Suprapubic skin (tissue), 4 donors: ENCODE measurements around the gene SUSD4. TPM values are rescaled to one million over a fixed set of nuclear protein-coding genes. Genes with fewer than 3 reads are reported as not detected.

ENCODE experiments used
- DNase-seq, 2 donors: peaks; one replicate each; pipeline ENCODE4 v3.0.0-alpha.2; 2019; ENCODE audit warnings: low spot score in 2 of 2
- H3K27ac ChIP-seq: fragments of 200-600 bp; sonication (generic); one replicate; pipeline ENCODE4 v1.5.1; 2019
- H3K27me3 ChIP-seq: fragments of 200-600 bp; sonication (generic); one replicate; pipeline ENCODE4 v1.5.1; 2019
- H3K36me3 ChIP-seq: fragments of 200-600 bp; sonication (generic); one replicate; pipeline ENCODE4 v1.5.1; 2019
- H3K4me1 ChIP-seq: fragments of 200-600 bp; sonication (generic); one replicate; pipeline ENCODE4 v1.5.1; 2019
- H3K4me3 ChIP-seq: fragments of 200-600 bp; sonication (generic); one replicate; pipeline ENCODE4 v1.5.1; 2019; ENCODE audit warnings: mild to moderate bottlenecking
- H3K9me3 ChIP-seq: fragments of 200-600 bp; sonication (generic); one replicate; pipeline ENCODE4 v1.5.1; 2019
- EP300 ChIP-seq: sonication (generic); formaldehyde crosslinking; IDR thresholded peaks from one replicate; pipeline ENCODE4 v1.6.1; 2017; ENCODE audit warnings: antibody characterized with exemption
- POLR2A ChIP-seq, 2 donors: fragments of 450-650 bp; IDR thresholded peaks; one replicate each; pipeline ENCODE4 v1.6.1; 2017; ENCODE audit warnings: antibody characterized with exemption in 2 of 2, mild to moderate bottlenecking in 2 of 2, moderate library complexity in 2 of 2
- POLR2AphosphoS5 ChIP-seq, 3 donors: sonication (generic); formaldehyde crosslinking; IDR thresholded peaks; one replicate each; pipeline ENCODE4 v1.6.1; 2017; ENCODE audit warnings: antibody characterized with exemption in 3 of 3
- WGBS: methylation state at CpG from one replicate; pipeline ENCODE4 v1.1.5; 2018; 5-methylcytosine and 5-hydroxymethylcytosine counted together
- total RNA-seq, 4 donors: library from RNA; depleted of rRNA; stranded (reverse); fragments of >200 nt; gene quantifications; one replicate each; pipeline ENCODE4 v1.1.0, GENCODE V29; 2016
- TF ChIP-seq, protein P1 (sequence below), 2 donors: fragments of 200-600 bp in 1 of 2; fragments of 450-650 bp in 1 of 2; sonication (generic) in 1 of 2; IDR thresholded peaks; one replicate each; pipeline ENCODE4 v1.5.1; 2016 to 2019; ENCODE audit warnings: antibody characterized with exemption in 2 of 2, mild to moderate bottlenecking in 1 of 2, moderate library complexity in 1 of 2

The SUSD4 gene
- total RNA-seq, 4 donors from 2014 or later, result 3.3 to 11.3 (median 6.7) TPM

DNA sequence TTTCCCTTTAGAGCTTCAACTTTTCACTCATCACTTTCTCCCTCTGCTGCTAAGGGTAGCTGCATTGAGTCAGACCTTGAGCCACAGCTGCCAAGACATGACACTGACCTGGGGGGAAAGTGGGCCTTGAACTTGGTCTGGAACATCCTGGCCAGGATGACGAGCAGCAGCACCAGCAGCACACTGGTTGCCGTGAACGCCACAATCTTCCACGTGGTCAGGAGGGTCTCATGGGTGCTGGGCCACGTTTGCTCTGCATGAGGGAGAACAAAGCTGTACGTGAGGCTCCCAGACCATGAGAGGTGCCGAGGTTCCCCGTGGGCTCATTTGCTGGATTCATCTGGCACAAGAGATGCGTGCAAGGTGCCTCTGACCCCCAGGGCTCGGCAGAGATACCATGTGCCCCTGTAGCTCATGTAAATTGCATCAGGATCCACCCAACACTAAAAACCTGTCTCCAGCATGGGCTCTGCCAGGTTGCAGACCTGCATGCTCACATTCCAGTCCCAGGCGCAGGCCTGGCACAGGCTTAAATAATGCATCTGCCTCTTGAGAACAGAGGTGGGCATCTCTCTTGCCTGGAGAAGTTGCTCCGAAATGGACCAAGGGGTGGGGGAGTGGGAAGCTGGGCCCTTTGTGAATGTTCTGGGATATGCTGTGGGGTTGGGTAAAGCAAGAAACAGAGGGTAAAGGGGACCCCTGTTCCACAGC lies 136.3 kb downstream of the SUSD4 start:
- no peaks in the 10 kb centered on the region for H3K27me3 ChIP-seq
- no peak overlapping the region for H3K4me3 ChIP-seq
- peaks cover 3% of the 10 kb centered on the region for H3K4me1 ChIP-seq
- TF ChIP-seq EP300, result no peak
- no peak for TF ChIP-seq POLR2AphosphoS5 (IDR thresholded peaks at IDR 0.05)
- TF ChIP-seq, protein P1, sequence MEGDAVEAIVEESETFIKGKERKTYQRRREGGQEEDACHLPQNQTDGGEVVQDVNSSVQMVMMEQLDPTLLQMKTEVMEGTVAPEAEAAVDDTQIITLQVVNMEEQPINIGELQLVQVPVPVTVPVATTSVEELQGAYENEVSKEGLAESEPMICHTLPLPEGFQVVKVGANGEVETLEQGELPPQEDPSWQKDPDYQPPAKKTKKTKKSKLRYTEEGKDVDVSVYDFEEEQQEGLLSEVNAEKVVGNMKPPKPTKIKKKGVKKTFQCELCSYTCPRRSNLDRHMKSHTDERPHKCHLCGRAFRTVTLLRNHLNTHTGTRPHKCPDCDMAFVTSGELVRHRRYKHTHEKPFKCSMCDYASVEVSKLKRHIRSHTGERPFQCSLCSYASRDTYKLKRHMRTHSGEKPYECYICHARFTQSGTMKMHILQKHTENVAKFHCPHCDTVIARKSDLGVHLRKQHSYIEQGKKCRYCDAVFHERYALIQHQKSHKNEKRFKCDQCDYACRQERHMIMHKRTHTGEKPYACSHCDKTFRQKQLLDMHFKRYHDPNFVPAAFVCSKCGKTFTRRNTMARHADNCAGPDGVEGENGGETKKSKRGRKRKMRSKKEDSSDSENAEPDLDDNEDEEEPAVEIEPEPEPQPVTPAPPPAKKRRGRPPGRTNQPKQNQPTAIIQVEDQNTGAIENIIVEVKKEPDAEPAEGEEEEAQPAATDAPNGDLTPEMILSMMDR (IDR thresholded peaks at IDR 0.05), result no peak
- TF ChIP-seq POLR2A (IDR thresholded peaks at IDR 0.05), result no peak
- DNase-seq, result peak in 1 of 2 donors; percentile 29
- H3K9me3 ChIP-seq, result no peaks in the 10 kb centered on the region
- H3K36me3 ChIP-seq, result no peaks in the 10 kb centered on the region
- H3K27ac ChIP-seq, result no peak overlapping the region
- WGBS, result 83% methylated on average over 9 of the region's 12 CpGs

DNA sequence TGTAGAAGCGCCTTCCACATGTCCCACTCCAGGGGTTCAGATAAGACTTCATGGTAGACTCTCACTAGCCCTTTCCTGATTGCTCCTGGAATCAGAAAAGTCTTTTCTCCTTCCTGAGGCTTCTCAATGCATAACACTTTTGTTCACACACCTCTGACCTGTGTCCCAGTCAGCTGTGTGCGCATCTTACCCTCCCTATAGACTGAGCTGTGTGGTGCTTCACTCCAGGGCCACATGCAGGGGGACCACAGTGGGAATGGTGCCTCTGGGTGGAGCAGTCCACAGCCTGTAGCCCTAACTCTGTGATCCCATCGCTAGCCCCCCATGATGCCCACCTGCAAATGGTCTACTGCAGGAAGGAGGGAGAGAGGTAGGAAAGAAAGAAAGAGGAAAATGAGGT lies 136.9 kb downstream of the SUSD4 start:
- TF ChIP-seq, protein P1 (IDR thresholded peaks at IDR 0.05), result no peak
- no peak for TF ChIP-seq EP300
- TF ChIP-seq POLR2AphosphoS5 (IDR thresholded peaks at IDR 0.05), result no peak
- TF ChIP-seq POLR2A (IDR thresholded peaks at IDR 0.05), result no peak
- no peaks in the 10 kb centered on the region for H3K27me3 ChIP-seq
- H3K4me1 ChIP-seq, result peaks cover 3% of the 10 kb centered on the region
- H3K4me3 ChIP-seq, result no peak overlapping the region
- H3K27ac ChIP-seq, result no peak overlapping the region
- H3K9me3 ChIP-seq, result no peaks in the 10 kb centered on the region
- 100% methylated on average over 3 of the region's 3 CpGs for WGBS
- peak in 1 of 2 donors; percentile 20 for DNase-seq
- H3K36me3 ChIP-seq, result no peaks in the 10 kb centered on the region

DNA sequence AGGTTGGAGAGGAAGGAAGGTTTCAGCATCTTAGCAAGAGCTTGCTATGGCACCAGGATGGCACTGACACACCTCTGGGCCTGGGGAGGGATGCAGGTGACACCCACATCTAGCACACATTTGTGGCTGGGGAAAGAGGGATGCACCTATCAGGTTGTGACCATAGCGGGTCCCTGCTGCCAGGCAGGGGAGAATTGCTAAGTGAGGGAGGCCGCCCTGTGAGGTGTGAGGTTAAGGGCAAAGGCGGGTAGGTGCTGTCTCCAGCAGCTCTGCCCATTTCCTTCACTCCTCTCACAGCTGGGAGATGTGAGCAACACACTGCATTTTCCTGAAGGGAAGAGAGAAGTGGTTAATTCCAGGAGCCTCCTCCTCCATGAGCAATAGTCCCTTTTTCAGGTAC lies 137.7 kb downstream of the SUSD4 start:
- Histone ChIP-seq H3K4me3 (no peak overlapping the region), H3K27me3 (no peaks in the 10 kb centered on the region), H3K9me3 (no peaks in the 10 kb centered on the region), H3K27ac (no peak overlapping the region), H3K36me3 (no peaks in the 10 kb centered on the region), H3K4me1 (peaks cover 3% of the 10 kb centered on the region)
- DNase-seq, result peak in 1 of 2 donors; percentile 50
- WGBS, result 94% methylated on average over 3 of the region's 3 CpGs
- TF ChIP-seq, protein P1 (IDR thresholded peaks at IDR 0.05), result no peak
- TF ChIP-seq POLR2A (IDR thresholded peaks at IDR 0.05), result no peak
- TF ChIP-seq POLR2AphosphoS5 (IDR thresholded peaks at IDR 0.05), result no peak
- TF ChIP-seq EP300, result no peak

DNA sequence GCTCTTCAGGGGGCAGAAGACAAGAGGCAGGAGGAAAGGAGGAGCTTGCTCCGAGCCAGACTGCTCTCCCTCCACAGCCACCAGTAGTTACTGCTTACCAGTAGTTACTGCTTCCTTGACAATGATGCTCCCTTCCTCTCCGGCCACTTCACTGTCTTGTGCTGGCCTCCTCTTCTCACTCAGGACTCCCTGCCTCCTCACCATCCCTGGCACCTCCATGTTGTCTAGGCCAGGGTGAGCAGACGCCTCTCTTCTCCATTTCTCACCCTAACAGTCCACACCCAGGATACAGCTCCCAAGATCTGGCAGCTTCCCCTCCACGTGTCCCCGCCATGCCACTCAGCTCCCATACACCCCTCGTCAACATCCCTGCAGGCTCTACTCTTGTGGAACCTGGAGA lies 138.5 kb downstream of the SUSD4 start:
- Histone ChIP-seq H3K27ac (no peak overlapping the region), H3K27me3 (no peaks in the 10 kb centered on the region), H3K4me3 (no peak overlapping the region), H3K9me3 (no peaks in the 10 kb centered on the region), H3K36me3 (no peaks in the 10 kb centered on the region), H3K4me1 (peaks cover 3% of the 10 kb centered on the region)
- DNase-seq, result peak in 1 of 2 donors; percentile 16
- WGBS, result 86% methylated on average over 6 of the region's 6 CpGs
- TF ChIP-seq POLR2AphosphoS5 (IDR thresholded peaks at IDR 0.05), result no peak
- TF ChIP-seq POLR2A (IDR thresholded peaks at IDR 0.05), result no peak
- TF ChIP-seq, protein P1 (IDR thresholded peaks at IDR 0.05), result no peak
- no peak for TF ChIP-seq EP300

DNA sequence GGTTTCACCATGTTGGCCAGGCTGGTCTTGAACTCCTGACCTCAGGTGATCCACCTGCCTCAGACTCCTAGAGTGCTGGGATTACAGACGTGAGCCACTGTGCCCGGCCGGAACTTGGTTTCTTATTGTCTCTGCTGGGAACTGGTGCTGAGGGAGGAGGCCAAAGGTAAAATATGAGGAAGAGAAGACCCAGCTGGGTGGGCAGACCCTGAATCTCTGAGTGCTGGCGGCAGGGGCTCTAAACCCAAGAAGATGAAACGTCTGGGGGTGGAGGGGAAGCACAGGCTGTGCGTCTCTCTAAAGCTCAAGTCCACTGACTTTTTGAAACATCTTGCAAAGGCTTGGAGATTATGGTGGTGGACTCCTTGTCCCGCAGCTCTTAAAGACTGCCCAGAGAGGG lies 138.9 kb downstream of the SUSD4 start:
- Histone ChIP-seq H3K27ac (no peak overlapping the region), H3K36me3 (no peaks in the 10 kb centered on the region), H3K4me1 (peaks cover 3% of the 10 kb centered on the region), H3K9me3 (no peaks in the 10 kb centered on the region), H3K27me3 (no peaks in the 10 kb centered on the region), H3K4me3 (no peak overlapping the region)
- WGBS, result 93% methylated on average over 7 of the region's 7 CpGs
- no peak for TF ChIP-seq EP300
- TF ChIP-seq, protein P1 (IDR thresholded peaks at IDR 0.05), result no peak
- no peak for TF ChIP-seq POLR2AphosphoS5 (IDR thresholded peaks at IDR 0.05)
- TF ChIP-seq POLR2A (IDR thresholded peaks at IDR 0.05), result no peak
- DNase-seq, result peak in 1 of 2 donors; percentile 65
